Ovary (tissue), 3 donors: ENCODE data around the gene PTPN14.

ENCODE experiments used
- CTCF ChIP-seq, 3 donors: fragments of 450-650 bp in 2 of 3; fragments of 200-600 bp in 1 of 3; IDR thresholded peaks; one replicate each; pipeline versions ENCODE4 v1.5.1 to v1.8.0; 2016 to 2022; ENCODE audit warnings: antibody characterized with exemption in 3 of 3, mild to moderate bottlenecking in 1 of 3
- EP300 ChIP-seq: sonication (generic); formaldehyde crosslinking; IDR thresholded peaks from one replicate; pipeline ENCODE4 v1.6.1; 2017; ENCODE audit warnings: antibody characterized with exemption
- POLR2A ChIP-seq: fragments of 450-650 bp; IDR thresholded peaks from one replicate; pipeline ENCODE4 v1.6.1; 2017; ENCODE audit warnings: antibody characterized with exemption, mild to moderate bottlenecking, moderate library complexity
- donor health status: DM: no; HTN: no; CAD: no.

GRCh38 chr1:214417545-214418210 is 133.7 kb downstream of the PTPN14 start:
- no peak for TF ChIP-seq POLR2A
- no peak for TF ChIP-seq CTCF (IDR thresholded peaks at IDR 0.05)
- TF ChIP-seq EP300: no peak
